ENCODE measurements around the gene SMU1. TPM values are rescaled to one million over a fixed set of nuclear protein-coding genes. Genes with fewer than 3 reads are reported as not detected.
A peak's percentile ranks its signal among the peaks of the same experiment; 100 is the strongest.

SMU1 gene
- total RNA-seq, 2 experiments from 2014 or later = 23.2 to 29.6 TPM

GRCh38 chr9:33112094-33112493, 35.6 kb upstream of the SMU1 start:
- H3K27ac Mint-ChIP-seq = no peak overlapping the region
- H3K36me3 Mint-ChIP-seq (ENCODE audit: low read depth) = peaks cover 7% of the 10 kb centered on the region
- no peaks in the 10 kb centered on the region for H3K9me3 Mint-ChIP-seq (ENCODE audit: low read depth)
- intact Hi-C loops (cut with DNase I, micrococcal nuclease) = no loop called here
- CTCF ChIA-PET = no interaction called here
- H3K4me3 Mint-ChIP-seq = no peak overlapping the region
- POLR2A ChIA-PET = no interaction called here
- DNase-seq (no peak), ATAC-seq (no peak)
- H3K27me3 Mint-ChIP-seq = no peaks in the 10 kb centered on the region
- peaks cover 7% of the 10 kb centered on the region for H3K4me1 Mint-ChIP-seq

- Mint-ChIP-seq H3K4me1 (peaks cover 4% of the 10 kb centered on the region), H3K27ac (no peak overlapping the region), H3K9me3 (ENCODE audit: low read depth) (no peaks in the 10 kb centered on the region), H3K4me3 (no peak overlapping the region), H3K36me3 (ENCODE audit: low read depth) (peaks cover 7% of the 10 kb centered on the region), H3K27me3 (no peaks in the 10 kb centered on the region)
- ATAC-seq (no peak), DNase-seq (no peak)
- ChIA-PET CTCF (no interaction called here), POLR2A (no interaction called here)
- intact Hi-C loops (cut with DNase I, micrococcal nuclease) = loop anchor here in 1 of 2 experiments (1.0 kb wide), 1 partner anchor 9 kb away; no protein-coding TSS in a partner anchor
These were observed 35.2 kb upstream of the SMU1 start for GRCh38 chr9:33111631-33112030.

- no peak overlapping the region for H3K27ac Mint-ChIP-seq
- H3K4me3 Mint-ChIP-seq = no peak overlapping the region
These were observed 34.2 kb upstream of the SMU1 start for GRCh38 chr9:33110686-33111085.

GRCh38 chr9:33109850-33110595, 33.5 kb upstream of the SMU1 start:
- ATAC-seq = peak; percentile 50
- intact Hi-C loops (cut with DNase I, micrococcal nuclease) = no loop called here

More at GRCh38 chr9:33110686-33111085, 34.2 kb upstream of the SMU1 start:
- Mint-ChIP-seq H3K4me1 (peaks cover 4% of the 10 kb centered on the region), H3K9me3 (ENCODE audit: low read depth) (no peaks in the 10 kb centered on the region), H3K36me3 (ENCODE audit: low read depth) (peaks cover 5% of the 10 kb centered on the region), H3K27me3 (no peaks in the 10 kb centered on the region)
- ATAC-seq (no peak), DNase-seq (no peak)
- intact Hi-C loops (cut with DNase I, micrococcal nuclease) = loop anchor here in 1 of 2 experiments (1.0 kb wide), 1 partner anchor 10 kb away; no protein-coding TSS in a partner anchor
- ChIA-PET CTCF (interaction anchor here (1.8 kb wide), 1 partner anchor 49 kb away, joined by 5 read pairs; no protein-coding TSS in a partner anchor), POLR2A (no interaction called here)

GRCh38 chr9:33109097-33109496, 32.6 kb upstream of the SMU1 start:
- Mint-ChIP-seq H3K9me3 (ENCODE audit: low read depth) (no peaks in the 10 kb centered on the region), H3K27ac (peak overlapping the region; percentile 43), H3K27me3 (no peaks in the 10 kb centered on the region), H3K4me3 (no peak overlapping the region), H3K36me3 (ENCODE audit: low read depth) (peaks cover 2% of the 10 kb centered on the region), H3K4me1 (peaks cover 4% of the 10 kb centered on the region)
- CTCF ChIA-PET = interaction anchor here (0.5 to 1.8 kb wide), 3 partner anchors 21 to 117 kb away, joined by 3 to 5 read pairs (median 5); no protein-coding TSS in a partner anchor
- POLR2A ChIA-PET = no interaction called here
- ATAC-seq (no peak), DNase-seq (no peak)
- intact Hi-C loops (cut with DNase I, micrococcal nuclease) = no loop called here

More at GRCh38 chr9:33109850-33110595, 33.5 kb upstream of the SMU1 start:
- Mint-ChIP-seq H3K9me3 (ENCODE audit: low read depth) (no peaks in the 10 kb centered on the region), H3K4me3 (no peak overlapping the region), H3K4me1 (peaks cover 4% of the 10 kb centered on the region), H3K36me3 (ENCODE audit: low read depth) (peaks cover 4% of the 10 kb centered on the region), H3K27me3 (no peaks in the 10 kb centered on the region), H3K27ac (peak overlapping the region; percentile 33)
- ChIA-PET POLR2A (no interaction called here), CTCF (interaction anchor here (1.2 to 1.8 kb wide), 2 partner anchors 50 to 116 kb away, joined by 5 read pairs; no protein-coding TSS in a partner anchor)
- DNase-seq = no peak

GRCh38 chr9:33108472-33108871, 32.0 kb upstream of the SMU1 start:
- Mint-ChIP-seq H3K36me3 (ENCODE audit: low read depth) (peaks cover 2% of the 10 kb centered on the region), H3K27ac (no peak overlapping the region), H3K4me1 (peaks cover 4% of the 10 kb centered on the region), H3K4me3 (no peak overlapping the region), H3K9me3 (ENCODE audit: low read depth) (no peaks in the 10 kb centered on the region), H3K27me3 (no peaks in the 10 kb centered on the region)
- ChIA-PET POLR2A (no interaction called here), CTCF (interaction anchor here (1.2 kb wide), 1 partner anchor 117 kb away, joined by 5 read pairs; no protein-coding TSS in a partner anchor)
- ATAC-seq (no peak), DNase-seq (no peak)
- intact Hi-C loops (cut with DNase I, micrococcal nuclease) = no loop called here

- POLR2A ChIA-PET = no interaction called here
- H3K9me3 Mint-ChIP-seq (ENCODE audit: low read depth) = no peaks in the 10 kb centered on the region
- intact Hi-C loops (cut with DNase I, micrococcal nuclease) = no loop called here
These were observed 31.3 kb upstream of the SMU1 start for GRCh38 chr9:33107762-33108161.

GRCh38 chr9:33106827-33107621, 30.6 kb upstream of the SMU1 start:
- ATAC-seq = no peak
- CTCF ChIA-PET = no interaction called here
- H3K27ac Mint-ChIP-seq = no peak overlapping the region

More at GRCh38 chr9:33107762-33108161, 31.3 kb upstream of the SMU1 start:
- Mint-ChIP-seq H3K4me1 (peaks cover 4% of the 10 kb centered on the region), H3K27ac (no peak overlapping the region), H3K36me3 (ENCODE audit: low read depth) (peaks cover 2% of the 10 kb centered on the region), H3K4me3 (no peak overlapping the region), H3K27me3 (no peaks in the 10 kb centered on the region)
- CTCF ChIA-PET = no interaction called here
- ATAC-seq (no peak), DNase-seq (no peak)

GRCh38 chr9:33106372-33106771, 29.9 kb upstream of the SMU1 start:
- ATAC-seq = no peak
- no peak for DNase-seq
- CTCF ChIA-PET = no interaction called here
- Mint-ChIP-seq H3K27me3 (no peaks in the 10 kb centered on the region), H3K4me1 (peaks cover 4% of the 10 kb centered on the region), H3K27ac (no peak overlapping the region), H3K9me3 (ENCODE audit: low read depth) (no peaks in the 10 kb centered on the region), H3K4me3 (no peak overlapping the region), H3K36me3 (ENCODE audit: low read depth) (no peaks in the 10 kb centered on the region)
- POLR2A ChIA-PET = no interaction called here
- intact Hi-C loops (cut with DNase I, micrococcal nuclease) = no loop called here

More at GRCh38 chr9:33106827-33107621, 30.6 kb upstream of the SMU1 start:
- POLR2A ChIA-PET = no interaction called here
- DNase-seq = no peak
- Mint-ChIP-seq H3K36me3 (ENCODE audit: low read depth) (peaks cover 2% of the 10 kb centered on the region), H3K9me3 (ENCODE audit: low read depth) (no peaks in the 10 kb centered on the region), H3K4me3 (no peak overlapping the region), H3K27me3 (no peaks in the 10 kb centered on the region), H3K4me1 (peaks cover 4% of the 10 kb centered on the region)
- intact Hi-C loops (cut with DNase I, micrococcal nuclease) = no loop called here

- ChIA-PET POLR2A (no interaction called here), CTCF (no interaction called here)
- Mint-ChIP-seq H3K9me3 (ENCODE audit: low read depth) (no peaks in the 10 kb centered on the region), H3K27me3 (no peaks in the 10 kb centered on the region), H3K4me3 (no peak overlapping the region), H3K27ac (no peak overlapping the region), H3K36me3 (ENCODE audit: low read depth) (no peaks in the 10 kb centered on the region), H3K4me1 (peaks cover 4% of the 10 kb centered on the region)
- intact Hi-C loops (cut with DNase I, micrococcal nuclease) = no loop called here
- ATAC-seq (no peak), DNase-seq (no peak)
These were observed 29.5 kb upstream of the SMU1 start for GRCh38 chr9:33105959-33106358.

- POLR2A ChIA-PET = no interaction called here
- intact Hi-C loops (cut with DNase I, micrococcal nuclease) = no loop called here
- H3K4me1 Mint-ChIP-seq = peaks cover 2% of the 10 kb centered on the region
- DNase-seq = no peak
- no peaks in the 10 kb centered on the region for H3K27me3 Mint-ChIP-seq
- H3K4me3 Mint-ChIP-seq = no peak overlapping the region
- H3K9me3 Mint-ChIP-seq (ENCODE audit: low read depth) = no peaks in the 10 kb centered on the region
- H3K36me3 Mint-ChIP-seq (ENCODE audit: low read depth) = no peaks in the 10 kb centered on the region
- CTCF ChIA-PET = no interaction called here
- no peak overlapping the region for H3K27ac Mint-ChIP-seq
- ATAC-seq = no peak
These were observed 29.0 kb upstream of the SMU1 start for GRCh38 chr9:33105504-33105903.

GRCh38 chr9:33104401-33104800, 27.9 kb upstream of the SMU1 start:
- Mint-ChIP-seq H3K4me3 (no peak overlapping the region), H3K36me3 (ENCODE audit: low read depth) (no peaks in the 10 kb centered on the region), H3K4me1 (no peaks in the 10 kb centered on the region), H3K27me3 (no peaks in the 10 kb centered on the region), H3K9me3 (ENCODE audit: low read depth) (no peaks in the 10 kb centered on the region), H3K27ac (no peak overlapping the region)
- CTCF ChIA-PET = no interaction called here
- intact Hi-C loops (cut with DNase I, micrococcal nuclease) = no loop called here
- DNase-seq (no peak), ATAC-seq (no peak)
- POLR2A ChIA-PET = no interaction called here

Data from activated CD4-positive, alpha-beta T cell treated with anti-CD3 and anti-CD28 coated beads for 36 hours (primary cell).